Neuron (in vitro differentiated cells): ENCODE measurements around the gene KCNT2.
"Not testable (repeated sequence)": the region's sequence is repeated elsewhere in the genome, so short reads cannot be mapped to it uniquely, and the experiment has no call there.

Source experiments
- H2AFZ ChIP-seq: one replicate; pipeline ENCODE4 v1.6.1; 2013; ENCODE audit warnings: low read depth, mild to moderate bottlenecking, inconsistent platforms, low read length, moderate library complexity
- H3K27me3 ChIP-seq: one replicate; pipeline ENCODE4 v1.6.1; 2013; ENCODE audit warnings: low read length; ENCODE audit not compliant: insufficient read depth
- H3K36me3 ChIP-seq: one replicate; pipeline ENCODE4 v1.6.1; 2013; ENCODE audit warnings: low read length; ENCODE audit not compliant: insufficient read depth
- H3K4me1 ChIP-seq: one replicate; pipeline ENCODE4 v1.6.1; 2013; ENCODE audit warnings: low read length; ENCODE audit not compliant: insufficient read depth
- H3K4me3 ChIP-seq: 2 replicates; pipeline ENCODE4 v1.5.1; 2013; ENCODE audit warnings: mild to moderate bottlenecking, low read length, moderate library complexity
- H3K9me3 ChIP-seq: one replicate; pipeline ENCODE4 v1.6.1; 2013; ENCODE audit warnings: low read length

Gene KCNT2

GRCh38 chr1:196302420-196302819 lies 305.8 kb downstream of the KCNT2 start:
- H3K4me3 ChIP-seq = no peak overlapping the region
- no peaks in the 10 kb centered on the region for H3K27me3 ChIP-seq
- peaks cover 12% of the 10 kb centered on the region for H3K4me1 ChIP-seq
- H3K36me3 ChIP-seq = no peaks in the 10 kb centered on the region
- H2AFZ ChIP-seq = no peak overlapping the region
- no peaks in the 10 kb centered on the region for H3K9me3 ChIP-seq

DNA sequence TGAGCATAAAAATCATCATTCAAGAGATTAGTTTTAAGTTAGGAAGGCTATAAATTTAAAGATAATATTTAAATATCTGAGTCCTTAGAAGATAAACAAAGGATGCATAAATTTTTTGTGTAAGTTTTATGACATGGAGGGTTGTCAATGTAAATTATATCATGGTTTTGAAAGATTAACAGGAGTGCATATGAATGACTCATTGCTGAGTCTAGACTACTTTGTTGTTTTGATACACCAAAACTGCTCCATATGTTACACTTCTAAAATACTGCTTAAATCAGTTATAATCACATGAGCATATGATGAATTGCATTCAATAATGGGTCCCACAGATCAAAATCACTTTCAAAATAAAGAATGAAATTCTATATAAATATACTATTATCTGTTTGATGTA lies 312.5 kb downstream of the KCNT2 start:
- no peaks in the 10 kb centered on the region for H3K27me3 ChIP-seq
- no peak overlapping the region for H3K4me3 ChIP-seq
- no peaks in the 10 kb centered on the region for H3K36me3 ChIP-seq
- H3K9me3 ChIP-seq = no peaks in the 10 kb centered on the region
- H3K4me1 ChIP-seq = no peaks in the 10 kb centered on the region
- H2AFZ ChIP-seq = no peak overlapping the region

DNA sequence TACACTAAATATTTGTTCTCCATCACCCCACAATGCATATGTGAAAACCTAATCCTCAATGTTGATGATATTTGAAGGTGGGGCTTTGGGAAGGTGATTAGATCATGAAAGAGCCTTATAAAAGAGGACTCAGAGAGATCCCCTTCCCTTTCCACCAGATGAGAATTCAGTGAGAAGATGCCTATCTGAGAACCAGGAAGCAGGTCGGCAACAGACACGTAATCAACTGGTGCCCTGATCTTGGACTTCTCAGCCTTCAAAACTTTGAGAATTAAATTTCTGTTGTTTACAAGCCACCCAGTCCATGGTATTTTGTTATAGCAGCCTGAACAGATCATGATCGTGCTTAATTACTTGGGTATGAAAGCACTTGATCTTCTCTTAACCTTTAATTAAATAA lies 329.4 kb downstream of the KCNT2 start:
- H3K9me3 ChIP-seq = no peaks in the 10 kb centered on the region
- H3K27me3 ChIP-seq = no peaks in the 10 kb centered on the region
- H3K4me3 ChIP-seq = no peak overlapping the region
- H3K36me3 ChIP-seq = peaks cover 12% of the 10 kb centered on the region
- no peak overlapping the region for H2AFZ ChIP-seq
- no peaks in the 10 kb centered on the region for H3K4me1 ChIP-seq

DNA sequence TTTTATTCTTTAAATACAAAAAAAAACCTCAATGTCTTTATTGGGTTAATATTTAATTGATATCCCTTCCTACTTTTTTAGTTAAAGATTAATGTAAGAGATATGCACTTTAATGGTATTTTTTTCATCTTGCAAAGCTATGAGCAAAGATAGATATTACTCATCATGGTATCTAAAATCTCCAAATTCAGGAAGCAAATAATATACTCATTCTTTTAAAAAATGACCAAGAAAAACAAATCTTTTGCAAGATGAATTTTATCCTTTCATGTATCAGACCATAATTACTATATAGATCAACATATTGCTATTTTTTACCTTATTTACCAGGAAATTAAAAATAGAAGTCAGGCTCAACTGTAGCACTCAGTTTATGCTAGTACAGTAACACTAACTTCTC lies 330.4 kb downstream of the KCNT2 start:
- H2AFZ ChIP-seq = no peak overlapping the region
- no peaks in the 10 kb centered on the region for H3K9me3 ChIP-seq
- H3K36me3 ChIP-seq = peaks cover 12% of the 10 kb centered on the region
- no peak overlapping the region for H3K4me3 ChIP-seq
- H3K27me3 ChIP-seq = no peaks in the 10 kb centered on the region
- no peaks in the 10 kb centered on the region for H3K4me1 ChIP-seq

DNA sequence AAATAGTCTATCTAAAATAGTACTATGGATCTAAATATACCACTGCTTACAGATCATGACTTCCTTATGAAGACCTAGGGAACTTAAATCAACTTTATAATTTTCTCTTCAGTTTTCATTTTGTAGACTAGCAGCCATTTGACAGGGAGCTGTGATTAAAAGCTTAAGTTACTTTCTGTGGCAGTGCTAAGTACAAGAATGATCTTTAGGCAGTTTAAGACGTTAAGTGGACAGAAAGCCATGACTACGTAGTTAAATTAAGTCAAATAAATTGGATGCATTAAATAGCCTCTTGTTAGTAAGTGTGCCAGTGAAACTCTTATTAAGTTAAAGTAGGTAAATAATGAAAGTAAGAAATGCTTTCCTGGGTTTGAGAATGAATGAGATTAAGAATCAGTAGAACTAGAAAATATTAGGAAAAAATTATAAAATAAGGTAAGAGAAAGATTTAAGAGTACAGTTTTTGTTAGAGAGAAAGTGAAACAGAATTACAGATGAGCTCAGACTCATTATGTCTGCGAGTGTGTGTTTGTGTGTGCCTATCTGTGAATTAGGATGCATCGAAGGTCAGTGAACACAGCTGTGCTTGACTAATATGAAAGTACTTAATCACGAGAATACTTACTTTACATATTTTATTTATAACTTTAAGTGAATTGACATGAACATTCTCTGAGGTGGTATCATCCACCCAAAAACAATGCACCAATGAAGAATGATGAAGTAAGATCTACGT lies 336.9 kb downstream of the KCNT2 start:
- Histone ChIP-seq H3K4me1 (peaks cover 7% of the 10 kb centered on the region), H3K27me3 (no peaks in the 10 kb centered on the region), H2AFZ (no peak overlapping the region), H3K9me3 (no peaks in the 10 kb centered on the region), H3K4me3 (no peak overlapping the region), H3K36me3 (peaks cover 3% of the 10 kb centered on the region)

DNA sequence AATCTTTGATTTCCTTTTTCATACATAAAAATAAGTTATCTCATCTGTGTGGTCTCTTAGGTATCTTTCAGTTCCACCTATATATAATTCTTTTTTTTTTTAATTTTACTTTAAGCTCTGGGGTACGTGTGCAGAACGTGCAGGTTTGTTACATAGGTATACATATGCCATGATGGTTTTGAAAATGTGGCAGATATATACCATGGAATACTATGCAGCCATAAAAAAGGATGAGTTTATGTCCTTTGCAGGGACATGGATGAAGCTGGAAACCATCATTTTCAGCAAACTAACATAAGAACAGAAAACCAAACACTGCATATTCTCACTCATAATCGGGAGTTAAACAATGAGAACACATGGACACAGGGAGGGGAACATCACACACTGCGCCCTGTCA lies 345.2 kb downstream of the KCNT2 start:
- not testable (repeated sequence) for H3K36me3 ChIP-seq, H3K27me3 ChIP-seq, H3K4me1 ChIP-seq, H3K4me3 ChIP-seq, H2AFZ ChIP-seq, H3K9me3 ChIP-seq

DNA sequence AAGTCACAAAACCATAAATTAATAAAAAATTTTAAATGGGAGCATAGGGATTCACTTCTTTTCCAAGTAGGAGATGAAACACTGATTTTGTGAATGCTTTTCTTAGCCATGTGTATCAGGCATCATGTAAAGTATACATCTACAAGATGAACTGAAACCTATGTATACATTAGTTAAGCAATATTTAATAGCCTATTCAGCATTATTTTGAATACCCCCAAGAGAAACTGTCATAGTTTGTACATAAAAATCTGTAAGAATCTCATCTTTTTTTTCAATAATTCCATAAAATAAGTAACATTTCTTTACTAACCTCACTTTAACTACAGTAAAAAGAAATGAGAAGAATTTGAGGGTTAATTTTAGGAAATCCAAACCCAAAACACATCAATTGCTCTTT lies 348.0 kb downstream of the KCNT2 start:
- Histone ChIP-seq H3K9me3 (no peaks in the 10 kb centered on the region), H3K4me1 (peaks cover 2% of the 10 kb centered on the region), H3K4me3 (no peak overlapping the region), H3K36me3 (no peaks in the 10 kb centered on the region), H2AFZ (no peak overlapping the region), H3K27me3 (no peaks in the 10 kb centered on the region)

DNA sequence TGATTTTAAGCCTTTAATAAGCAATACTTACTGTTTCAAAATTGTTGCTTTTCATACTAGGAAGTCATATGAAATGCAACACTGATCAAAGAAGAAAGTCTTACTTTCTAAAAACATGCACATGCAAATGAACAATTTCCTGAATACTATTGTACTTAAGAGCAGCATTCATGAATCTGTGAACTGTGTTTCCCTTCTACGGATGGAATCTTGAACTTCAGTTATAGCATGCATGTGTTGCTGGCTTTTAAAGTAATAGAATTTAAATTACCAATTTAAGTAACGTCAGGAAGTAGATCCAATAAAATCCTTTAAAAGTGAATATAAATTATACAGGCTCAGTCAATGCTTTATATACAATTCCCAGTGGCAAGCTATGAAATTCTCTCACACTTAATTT lies 348.9 kb downstream of the KCNT2 start:
- H3K4me3 ChIP-seq = no peak overlapping the region
- H3K27me3 ChIP-seq = no peaks in the 10 kb centered on the region
- H3K4me1 ChIP-seq = peaks cover 2% of the 10 kb centered on the region
- H2AFZ ChIP-seq = no peak overlapping the region
- no peaks in the 10 kb centered on the region for H3K9me3 ChIP-seq
- no peaks in the 10 kb centered on the region for H3K36me3 ChIP-seq

DNA sequence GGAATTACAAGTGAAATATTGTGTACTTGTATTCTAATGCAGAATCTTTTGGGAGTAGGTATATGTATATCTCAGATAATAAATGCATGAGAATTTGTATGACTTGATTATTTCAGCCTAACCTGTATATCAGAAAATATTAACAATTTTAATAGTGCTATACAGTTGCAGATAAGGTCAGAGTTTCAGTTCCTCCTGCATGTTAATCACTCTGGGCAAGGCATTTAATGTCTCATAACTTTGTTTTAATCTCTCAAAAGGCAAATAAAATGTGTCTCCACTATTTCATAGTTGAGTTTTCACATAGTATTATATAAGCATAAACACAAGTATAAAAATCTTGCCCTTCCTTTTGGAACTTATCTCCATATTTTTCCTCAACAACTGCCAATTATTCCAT lies 352.5 kb downstream of the KCNT2 start:
- no peak overlapping the region for H3K4me3 ChIP-seq
- no peaks in the 10 kb centered on the region for H3K27me3 ChIP-seq
- H3K4me1 ChIP-seq = peaks cover 2% of the 10 kb centered on the region
- no peaks in the 10 kb centered on the region for H3K9me3 ChIP-seq
- H2AFZ ChIP-seq = no peak overlapping the region
- H3K36me3 ChIP-seq = no peaks in the 10 kb centered on the region

- no peaks in the 10 kb centered on the region for H3K9me3 ChIP-seq
- H3K4me3 ChIP-seq = no peak overlapping the region
- no peak overlapping the region for H2AFZ ChIP-seq
- no peaks in the 10 kb centered on the region for H3K36me3 ChIP-seq
- no peaks in the 10 kb centered on the region for H3K4me1 ChIP-seq
- H3K27me3 ChIP-seq = no peaks in the 10 kb centered on the region
Observed at GRCh38 chr1:196229546-196229945, 378.7 kb downstream of the KCNT2 start.

GRCh38 chr1:196214866-196215265 lies 393.4 kb downstream of the KCNT2 start:
- no peak overlapping the region for H3K4me3 ChIP-seq
- H3K36me3 ChIP-seq = no peaks in the 10 kb centered on the region
- no peak overlapping the region for H2AFZ ChIP-seq
- no peaks in the 10 kb centered on the region for H3K9me3 ChIP-seq
- H3K27me3 ChIP-seq = no peaks in the 10 kb centered on the region
- no peaks in the 10 kb centered on the region for H3K4me1 ChIP-seq

DNA sequence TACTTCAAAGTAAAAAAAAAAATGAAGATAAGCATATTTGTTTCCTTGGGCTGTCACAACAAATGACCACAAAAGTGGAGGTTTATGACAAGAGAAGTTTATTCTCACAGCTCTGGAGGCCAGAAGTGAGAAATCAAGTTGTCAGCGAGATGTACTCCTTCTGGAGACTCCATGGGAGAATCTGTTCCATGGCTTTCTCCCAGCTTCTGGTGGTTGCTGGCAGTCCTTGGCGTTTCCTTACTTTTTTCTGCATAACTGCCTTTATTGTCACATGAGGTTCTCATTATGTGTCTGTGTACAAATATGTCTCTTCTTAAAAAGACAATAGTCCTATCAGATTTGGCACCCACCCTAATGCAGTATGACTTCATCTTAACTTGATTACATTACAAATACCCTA lies 398.3 kb downstream of the KCNT2 start:
- Histone ChIP-seq H2AFZ (no peak overlapping the region), H3K4me3 (no peak overlapping the region), H3K9me3 (no peaks in the 10 kb centered on the region), H3K27me3 (no peaks in the 10 kb centered on the region), H3K4me1 (no peaks in the 10 kb centered on the region), H3K36me3 (no peaks in the 10 kb centered on the region)

DNA sequence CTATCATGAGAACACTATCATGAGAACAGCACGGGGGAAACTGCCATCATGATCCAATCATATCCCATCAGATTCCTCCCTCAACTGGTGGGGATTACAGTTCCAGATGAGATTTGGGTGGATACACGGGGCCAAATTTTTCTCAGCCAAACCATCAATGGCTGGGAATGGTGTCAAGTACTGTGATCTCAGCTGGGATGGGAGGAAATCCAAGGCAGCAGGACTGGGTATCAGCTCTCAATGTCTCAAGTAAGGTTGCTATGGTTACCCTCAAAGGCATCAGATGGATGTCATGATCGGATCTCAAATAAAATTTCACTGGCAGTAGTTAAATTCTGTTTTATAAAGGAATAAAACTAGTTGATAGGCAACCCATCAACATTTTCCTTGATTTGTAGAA lies 399.0 kb downstream of the KCNT2 start:
- H3K4me3 ChIP-seq = no peak overlapping the region
- no peaks in the 10 kb centered on the region for H3K9me3 ChIP-seq
- H3K27me3 ChIP-seq = no peaks in the 10 kb centered on the region
- no peaks in the 10 kb centered on the region for H3K4me1 ChIP-seq
- no peaks in the 10 kb centered on the region for H3K36me3 ChIP-seq
- no peak overlapping the region for H2AFZ ChIP-seq

GRCh38 chr1:196207612-196208217 lies 400.5 kb downstream of the KCNT2 start:
- Histone ChIP-seq H3K4me3 (no peak overlapping the region), H3K9me3 (no peaks in the 10 kb centered on the region), H2AFZ (no peak overlapping the region), H3K27me3 (no peaks in the 10 kb centered on the region), H3K36me3 (no peaks in the 10 kb centered on the region), H3K4me1 (no peaks in the 10 kb centered on the region)
